HepG2 (cell line): Measurements from ENCODE around the gene ATM. TPM values are rescaled to one million over a fixed set of nuclear protein-coding genes. Genes with fewer than 3 reads are reported as not detected.

ENCODE experiments used
- ATAC-seq: fragments of 200-7000 bp; cut with Tn5 transposase; 3 replicates; pipeline ENCODE4 v1.9.1; 2020; ENCODE audit warnings: mild to moderate bottlenecking, moderate library complexity
- BruUV-seq: library from RNA; stranded (reverse); fragments of 400-500 nt; replicated peaks from 2 replicates; lab custom pipeline; 2021; lab: Mats Ljungman, UMichigan
- CTCF ChIA-PET: fragments of 300-600 bp; formaldehyde crosslinking; extraction: SDS; loops from one replicate; lab custom pipeline; 2021; ENCODE audit warnings: low total read pairs, inconsistent platforms, low intra/inter-chr PET ratio; lab: Yijun Ruan, JAX
- POLR2A ChIA-PET: fragments of 350-600 bp; sonication (Branson Sonifier 250); formaldehyde crosslinking; loops from one replicate; lab custom pipeline; 2020; ENCODE audit warnings: antibody characterized with exemption, inconsistent platforms; lab: Yijun Ruan, JAX
- DNase-seq: peaks from one replicate; pipeline ENCODE4 v3.0.0-alpha.2; 2015; ENCODE audit warnings: low spot score
- FAIRE-seq: peaks from 3 replicates; lab custom pipeline; 2011; peaks lifted over from hg19 to GRCh38; lab: Jason Lieb, UNC
- H2AFZ ChIP-seq: one replicate; pipeline ENCODE4 v1.6.1; 2011; ENCODE audit warnings: low read length, inconsistent platforms
- H3K27ac ChIP-seq: fragments of 300-600 bp; 3 replicates; pipeline ENCODE4 v1.8.0; 2011; ENCODE audit warnings: mixed run types, mild to moderate bottlenecking, mixed read lengths, low read length, inconsistent platforms; ENCODE audit not compliant: insufficient read depth; ENCODE audit errors: extremely low read length
- H3K27me3 ChIP-seq, 2 experiments: fragments of 200-600 bp in 1 of 2; 2 replicates in 1 of 2; 3 replicates in 1 of 2; pipeline versions ENCODE4 v1.6.0 to v1.8.0; 2011; ENCODE audit warnings: low read length in 2 of 2, mild to moderate bottlenecking in 2 of 2, moderate library complexity in 2 of 2, inconsistent platforms in 1 of 2; ENCODE audit not compliant: insufficient read depth in 2 of 2, control insufficient read depth in 1 of 2
- H3K36me3 ChIP-seq, 2 experiments: fragments of 200-600 bp in 1 of 2; replicated peaks in 1 of 2; 2 replicates in 1 of 2; 3 replicates in 1 of 2; pipeline versions ENCODE4 v1.5.1 to v1.8.0; 2011; ENCODE audit warnings: low read length in 2 of 2, inconsistent platforms in 1 of 2; ENCODE audit not compliant: insufficient read depth in 2 of 2, control insufficient read depth in 1 of 2
- H3K4me1 ChIP-seq: 2 replicates; pipeline ENCODE4 v1.5.1; 2012; ENCODE audit warnings: low read length, inconsistent platforms; ENCODE audit not compliant: insufficient read depth
- H3K4me2 ChIP-seq: 2 replicates; pipeline ENCODE4 v1.6.0; 2011; ENCODE audit warnings: low read depth, low read length, inconsistent platforms
- H3K4me3 ChIP-seq, 3 experiments: fragments of 200-600 bp in 1 of 3; sonication (generic), shearing (Covaris generic) in 1 of 3; replicated peaks in 1 of 3; 2 replicates each; pipeline ENCODE4 v1.5.1; 2011 to 2016; ENCODE audit warnings: low read length in 3 of 3, inconsistent platforms in 2 of 3, low read depth in 2 of 3, mild to moderate bottlenecking in 2 of 3, control low read depth in 1 of 3, mixed read lengths in 1 of 3; ENCODE audit not compliant: insufficient read depth in 1 of 3
- H3K79me2 ChIP-seq: one replicate; pipeline ENCODE4 v1.6.1; 2011; ENCODE audit warnings: low read length, inconsistent platforms; ENCODE audit not compliant: insufficient read depth
- H3K9ac ChIP-seq: 2 replicates; pipeline ENCODE4 v1.6.0; 2011; ENCODE audit warnings: mild to moderate bottlenecking, low read depth, low read length, inconsistent platforms; ENCODE audit not compliant: insufficient read depth
- H3K9me3 ChIP-seq: 2 replicates; pipeline ENCODE4 v1.5.1; 2012; ENCODE audit warnings: mild to moderate bottlenecking, low read length
- H4K20me1 ChIP-seq: 2 replicates; pipeline ENCODE4 v1.6.0; 2011; ENCODE audit warnings: inconsistent platforms, mild to moderate bottlenecking, low read length, moderate library complexity; ENCODE audit not compliant: insufficient read depth
- POGZ ChIP-seq: sonication (generic); formaldehyde crosslinking; IDR thresholded peaks from 2 replicates; pipeline ENCODE4 v1.4.0; 2020; ENCODE audit warnings: mild to moderate bottlenecking, missing genetic modification reagents
- REL ChIP-seq: sonication (generic); formaldehyde crosslinking; conservative IDR thresholded peaks from 2 replicates; pipeline ENCODE4 v1.8.0; 2022; ENCODE audit warnings: mild to moderate bottlenecking, missing genetic modification reagents, moderate library complexity
- TBP ChIP-seq: sonication (generic); formaldehyde crosslinking; IDR thresholded peaks from 2 replicates; pipeline ENCODE4 v1.5.0; 2020; ENCODE audit warnings: missing genetic modification reagents
- ZHX1 ChIP-seq: sonication (generic); formaldehyde crosslinking; IDR thresholded peaks from 2 replicates; pipeline ENCODE4 v1.8.1; 2022; ENCODE audit warnings: low read depth, mild to moderate bottlenecking, missing genetic modification reagents
- ZNF121 ChIP-seq: sonication (generic); formaldehyde crosslinking; IDR thresholded peaks from 2 replicates; pipeline ENCODE4 v1.5.0; 2020; ENCODE audit warnings: mild to moderate bottlenecking, missing genetic modification reagents
- ZNF3 ChIP-seq: IDR thresholded peaks from 2 replicates; pipeline ENCODE4 v1.7.0; 2017; ENCODE audit warnings: inconsistent platforms
- ZNF468 ChIP-seq: sonication (generic); formaldehyde crosslinking; IDR thresholded peaks from 2 replicates; pipeline ENCODE4 v1.8.0; 2022; ENCODE audit warnings: mild to moderate bottlenecking, moderate library complexity, missing genetic modification reagents
- ZNF569 ChIP-seq: sonication (generic); formaldehyde crosslinking; IDR thresholded peaks from 2 replicates; pipeline ENCODE4 v1.5.0; 2020; ENCODE audit warnings: mild to moderate bottlenecking, missing genetic modification reagents, moderate library complexity, borderline replicate concordance
- WGBS: methylation state at CpG from one replicate; pipeline ENCODE4 v1.1.6; 2017; ENCODE audit warnings: low lambda C conversion rate; 5-methylcytosine and 5-hydroxymethylcytosine counted together
- in situ Hi-C: cut with HindIII; loops from 2 replicates; pipeline ENCODE4 v1.10.0; 2017; ENCODE audit warnings: low pct_unique_long_range_greater_than_20kb; ENCODE audit not compliant: extremely low pct_ligation_motif_present
- intact Hi-C: fragments of 100-400 bp; cut with micrococcal nuclease; formaldehyde crosslinking; loops from one replicate; pipeline ENCODE4 v1.10.0; 2022; ENCODE audit not compliant: unreplicated experiment
- polyA plus RNA-seq, 8 experiments: library from polyadenylated mRNA; depleted of rRNA in 3 of 8; stranded (reverse) in 7 of 8; unstranded in 1 of 8; fragments of >200 nt; fragmentation: Illumina TruSeq in 4 of 8; extraction: Trizol in 4 of 8; gene quantifications; 2 replicates each; pipeline versions ENCODE4 v1.2.1 to v1.2.3, GENCODE V29; 2011 to 2016; ENCODE audit warnings: low read depth in 4 of 8, missing spikeins in 1 of 8, mixed read lengths in 1 of 8; ENCODE audit not compliant: insufficient read depth in 1 of 8
- total RNA-seq, 5 experiments: library from RNA; depleted of rRNA; stranded (reverse); fragments of >200 nt; fragmentation: Illumina TruSeq; extraction: Trizol; gene quantifications; 2 replicates each; pipeline ENCODE4 v1.2.3, GENCODE V29; 2016; ENCODE audit warnings: low read depth in 1 of 5
- TF ChIP-seq, protein P1 (sequence below): sonication (generic); formaldehyde crosslinking; IDR thresholded peaks from 2 replicates; pipeline ENCODE4 v1.4.0; 2020; ENCODE audit warnings: missing genetic modification reagents, borderline replicate concordance
- TF ChIP-seq, protein P2 (sequence below): sonication (generic); formaldehyde crosslinking; IDR thresholded peaks from 2 replicates; pipeline ENCODE4 v1.8.1; 2022; ENCODE audit warnings: mild to moderate bottlenecking, missing genetic modification reagents
- TF ChIP-seq, protein P3 (sequence below): sonication (generic); formaldehyde crosslinking; conservative IDR thresholded peaks from 2 replicates; pipeline ENCODE4 v1.4.0; 2020; ENCODE audit warnings: missing genetic modification reagents

The ATM gene
- total and polyA plus RNA-seq, 2 of the 13 experiments (the other 11 are each of a cell fraction or from before 2014, with no cell fraction given) = 40.0 to 71.6 TPM

DNA sequence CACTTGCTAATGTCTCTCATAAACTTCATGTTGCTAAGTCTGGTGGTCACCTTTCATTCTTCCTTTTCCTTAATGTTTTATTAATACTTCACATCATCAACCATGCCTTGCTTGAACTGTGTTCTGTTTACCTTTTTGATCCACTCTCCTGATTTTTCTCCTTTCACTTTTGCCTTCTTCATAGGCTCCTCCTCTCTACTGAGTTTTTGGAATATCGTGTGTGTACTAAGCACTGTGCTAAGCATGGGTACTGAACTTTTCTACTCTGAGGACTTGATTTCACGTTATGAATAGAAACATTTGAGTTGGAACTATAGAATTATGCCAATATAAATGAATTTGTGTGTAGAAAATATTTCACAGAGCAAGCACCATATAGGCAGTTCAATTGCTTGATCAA is 90.6 kb downstream of the ATM start:
- Histone ChIP-seq H2AFZ (no peak overlapping the region), H3K4me1 (no peaks in the 10 kb centered on the region), H4K20me1 (no peaks in the 10 kb centered on the region), H3K4me2 (no peak overlapping the region), H3K79me2 (no peaks in the 10 kb centered on the region), H3K36me3 (peaks cover 3 to 44% of the 10 kb centered on the region in 2 experiments; a peak in 4 of 5 replicates), H3K9ac (no peak overlapping the region), H3K27ac (no peak overlapping the region), H3K9me3 (no peaks in the 10 kb centered on the region), H3K4me3 (no peak overlapping the region), H3K27me3 (no peaks in the 10 kb centered on the region)
- TF ChIP-seq REL (CRISPR knock-in tag) = no peak
- TF ChIP-seq POGZ (CRISPR knock-in tag) = no peak
- TF ChIP-seq ZNF468 (CRISPR knock-in tag) = no peak
- TF ChIP-seq ZHX1 (CRISPR knock-in tag) = no peak
- no peak for TF ChIP-seq ZNF3
- no peak for TF ChIP-seq ZNF569
- intact Hi-C loops = no loop called here
- 97% methylated on average over 2 of the region's 2 CpGs for WGBS
- ATAC-seq = no peak
- no peak for FAIRE-seq
- in situ Hi-C loops = no loop called here
- CTCF ChIA-PET = no interaction called here
- POLR2A ChIA-PET = no interaction called here
- no TSS peak for BruUV-seq
- no peak for DNase-seq

DNA sequence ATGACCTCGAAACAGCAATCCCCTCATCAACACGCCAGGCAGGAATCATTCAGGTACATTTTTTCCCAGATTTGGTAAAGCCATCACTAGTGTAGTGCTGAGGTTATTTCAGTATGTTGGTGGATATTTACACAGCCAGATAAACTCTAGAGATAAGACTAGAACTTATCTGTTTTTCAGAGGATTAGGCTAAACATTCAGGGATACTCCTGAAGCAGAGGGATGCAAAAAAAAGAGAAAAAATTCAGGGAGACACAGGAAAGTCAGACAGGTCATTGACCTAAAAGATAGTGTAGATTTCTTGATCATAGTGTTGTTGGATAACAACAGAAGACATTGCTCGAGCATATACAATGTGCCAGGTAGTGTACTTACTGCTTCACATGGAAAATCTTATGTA is 93.2 kb downstream of the ATM start:
- ChIA-PET CTCF (no interaction called here), POLR2A (no interaction called here)
- Histone ChIP-seq H3K4me1 (no peaks in the 10 kb centered on the region), H2AFZ (no peak overlapping the region), H3K27ac (no peak overlapping the region), H3K4me3 (no peak overlapping the region), H3K79me2 (no peaks in the 10 kb centered on the region), H4K20me1 (no peaks in the 10 kb centered on the region), H3K9me3 (no peaks in the 10 kb centered on the region), H3K4me2 (no peak overlapping the region), H3K27me3 (no peaks in the 10 kb centered on the region), H3K36me3 (peaks cover 6 to 51% of the 10 kb centered on the region in 2 experiments), H3K9ac (no peak overlapping the region)
- FAIRE-seq (no peak), DNase-seq (no peak), ATAC-seq (no peak)
- in situ Hi-C loops (no loop called here), intact Hi-C loops (no loop called here)
- BruUV-seq = no TSS peak
- 98% methylated on average over 3 of the region's 3 CpGs for WGBS
- TF ChIP-seq, protein P1, sequence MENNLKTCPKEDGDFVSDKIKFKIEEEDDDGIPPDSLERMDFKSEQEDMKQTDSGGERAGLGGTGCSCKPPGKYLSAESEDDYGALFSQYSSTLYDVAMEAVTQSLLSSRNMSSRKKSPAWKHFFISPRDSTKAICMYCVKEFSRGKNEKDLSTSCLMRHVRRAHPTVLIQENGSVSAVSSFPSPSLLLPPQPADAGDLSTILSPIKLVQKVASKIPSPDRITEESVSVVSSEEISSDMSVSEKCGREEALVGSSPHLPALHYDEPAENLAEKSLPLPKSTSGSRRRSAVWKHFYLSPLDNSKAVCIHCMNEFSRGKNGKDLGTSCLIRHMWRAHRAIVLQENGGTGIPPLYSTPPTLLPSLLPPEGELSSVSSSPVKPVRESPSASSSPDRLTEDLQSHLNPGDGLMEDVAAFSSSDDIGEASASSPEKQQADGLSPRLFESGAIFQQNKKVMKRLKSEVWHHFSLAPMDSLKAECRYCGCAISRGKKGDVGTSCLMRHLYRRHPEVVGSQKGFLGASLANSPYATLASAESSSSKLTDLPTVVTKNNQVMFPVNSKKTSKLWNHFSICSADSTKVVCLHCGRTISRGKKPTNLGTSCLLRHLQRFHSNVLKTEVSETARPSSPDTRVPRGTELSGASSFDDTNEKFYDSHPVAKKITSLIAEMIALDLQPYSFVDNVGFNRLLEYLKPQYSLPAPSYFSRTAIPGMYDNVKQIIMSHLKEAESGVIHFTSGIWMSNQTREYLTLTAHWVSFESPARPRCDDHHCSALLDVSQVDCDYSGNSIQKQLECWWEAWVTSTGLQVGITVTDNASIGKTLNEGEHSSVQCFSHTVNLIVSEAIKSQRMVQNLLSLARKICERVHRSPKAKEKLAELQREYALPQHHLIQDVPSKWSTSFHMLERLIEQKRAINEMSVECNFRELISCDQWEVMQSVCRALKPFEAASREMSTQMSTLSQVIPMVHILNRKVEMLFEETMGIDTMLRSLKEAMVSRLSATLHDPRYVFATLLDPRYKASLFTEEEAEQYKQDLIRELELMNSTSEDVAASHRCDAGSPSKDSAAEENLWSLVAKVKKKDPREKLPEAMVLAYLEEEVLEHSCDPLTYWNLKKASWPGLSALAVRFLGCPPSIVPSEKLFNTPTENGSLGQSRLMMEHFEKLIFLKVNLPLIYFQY (CRISPR knock-in tag) = no peak
- TF ChIP-seq, protein P2, sequence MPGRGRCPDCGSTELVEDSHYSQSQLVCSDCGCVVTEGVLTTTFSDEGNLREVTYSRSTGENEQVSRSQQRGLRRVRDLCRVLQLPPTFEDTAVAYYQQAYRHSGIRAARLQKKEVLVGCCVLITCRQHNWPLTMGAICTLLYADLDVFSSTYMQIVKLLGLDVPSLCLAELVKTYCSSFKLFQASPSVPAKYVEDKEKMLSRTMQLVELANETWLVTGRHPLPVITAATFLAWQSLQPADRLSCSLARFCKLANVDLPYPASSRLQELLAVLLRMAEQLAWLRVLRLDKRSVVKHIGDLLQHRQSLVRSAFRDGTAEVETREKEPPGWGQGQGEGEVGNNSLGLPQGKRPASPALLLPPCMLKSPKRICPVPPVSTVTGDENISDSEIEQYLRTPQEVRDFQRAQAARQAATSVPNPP (CRISPR knock-in tag) = no peak
- TF ChIP-seq, protein P3, sequence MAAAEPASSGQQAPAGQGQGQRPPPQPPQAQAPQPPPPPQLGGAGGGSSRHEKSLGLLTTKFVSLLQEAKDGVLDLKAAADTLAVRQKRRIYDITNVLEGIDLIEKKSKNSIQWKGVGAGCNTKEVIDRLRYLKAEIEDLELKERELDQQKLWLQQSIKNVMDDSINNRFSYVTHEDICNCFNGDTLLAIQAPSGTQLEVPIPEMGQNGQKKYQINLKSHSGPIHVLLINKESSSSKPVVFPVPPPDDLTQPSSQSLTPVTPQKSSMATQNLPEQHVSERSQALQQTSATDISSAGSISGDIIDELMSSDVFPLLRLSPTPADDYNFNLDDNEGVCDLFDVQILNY = no peak
- TF ChIP-seq TBP (no peak), ZNF121 (CRISPR knock-in tag) (no peak)
